ENCODE data around the gene SEC14L3.
"Not testable (repeated sequence)": the region's sequence is repeated elsewhere in the genome, so short reads cannot be mapped to it uniquely, and the experiment has no call there.

Gene SEC14L3

DNA sequence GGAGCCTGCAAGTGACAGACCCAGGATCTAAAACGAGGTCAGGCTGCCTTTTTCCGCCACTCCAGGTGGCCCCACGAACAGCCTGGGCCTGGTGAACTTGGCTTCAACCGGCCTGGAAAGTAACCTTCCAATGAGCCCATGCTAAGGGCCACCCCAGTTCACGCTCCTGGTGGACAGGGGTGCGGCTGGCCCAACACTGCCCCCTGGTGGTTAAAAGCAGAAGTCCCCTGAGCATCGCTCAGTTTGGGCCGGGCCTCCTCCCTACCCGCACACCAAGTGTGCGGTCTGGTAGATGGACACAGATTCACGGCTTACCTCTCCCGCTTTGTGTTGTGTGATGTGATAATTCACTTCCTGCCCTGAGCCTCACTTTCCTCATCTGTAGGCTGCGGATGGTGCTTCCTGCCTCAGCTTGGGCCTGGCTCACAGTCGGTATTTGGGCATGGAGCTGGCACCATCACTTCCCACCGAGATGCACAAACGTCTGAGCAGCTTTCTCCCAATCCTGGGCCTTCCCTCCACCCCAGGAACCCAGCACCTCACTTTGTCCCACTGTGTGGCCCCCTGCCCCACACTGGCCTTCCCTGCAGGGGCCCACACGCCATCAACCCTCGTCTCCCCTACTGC lies 13.7 kb upstream of the SEC14L3 start:
- no peak for DNase-seq

DNA sequence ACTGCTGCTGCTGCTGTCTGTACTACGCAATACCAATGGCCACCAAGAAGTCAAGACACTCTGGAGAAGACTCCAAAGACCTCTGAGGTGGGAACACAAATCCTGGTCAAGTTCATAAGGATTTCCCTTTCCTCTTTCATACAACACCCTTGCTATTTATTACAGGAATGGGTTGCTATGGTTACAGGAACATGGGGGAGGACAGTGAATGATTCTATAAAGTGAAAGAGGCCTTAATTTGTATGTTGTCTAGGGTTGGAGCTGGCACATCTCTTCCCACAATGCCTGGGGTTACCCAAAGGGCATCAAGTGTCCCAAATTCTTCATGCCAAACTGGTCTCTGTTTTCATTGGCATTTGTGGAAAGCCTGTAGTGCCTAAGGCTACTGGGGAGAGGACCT lies 11.4 kb upstream of the SEC14L3 start:
- DNase-seq, result no peak

DNA sequence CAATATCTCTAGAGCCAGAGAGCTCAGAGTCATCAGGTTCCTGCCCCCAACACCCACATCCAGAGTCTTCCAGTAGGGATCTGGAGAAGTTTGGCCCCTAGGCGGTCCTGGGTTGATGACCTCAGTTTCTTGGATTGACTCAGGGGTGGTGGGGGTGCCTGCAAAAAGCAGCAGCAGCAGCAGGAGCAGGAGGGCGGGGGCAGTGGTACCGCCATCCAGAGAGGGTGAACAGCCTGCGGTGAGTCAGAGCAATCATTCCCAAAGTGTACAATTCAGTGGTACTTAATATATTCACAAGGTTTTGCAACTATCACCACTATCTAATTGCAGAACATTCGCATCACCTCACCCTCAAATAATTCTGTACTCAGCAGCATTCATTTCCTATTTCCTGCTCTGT lies 9.9 kb upstream of the SEC14L3 start:
- no peak for DNase-seq

DNA sequence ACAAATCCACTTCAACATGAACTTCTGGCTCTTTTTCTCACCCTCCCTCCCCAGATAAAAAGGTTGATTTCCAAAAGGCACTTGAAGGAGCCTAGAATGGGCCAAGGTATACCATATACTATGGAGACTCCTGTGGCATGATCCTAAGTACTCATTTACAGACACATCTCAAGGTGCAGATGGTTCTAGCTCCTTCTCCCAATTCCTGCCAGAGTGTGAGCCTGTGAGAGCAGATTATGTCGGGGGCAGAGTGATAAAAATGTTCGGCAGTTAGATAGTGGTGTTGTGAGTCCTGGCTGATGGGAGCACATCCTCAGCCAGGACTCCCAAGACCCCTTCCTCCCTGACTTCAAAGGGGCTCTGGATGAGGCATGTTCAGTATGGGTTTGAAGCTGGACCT lies 8.2 kb upstream of the SEC14L3 start:
- no peak for DNase-seq

DNA sequence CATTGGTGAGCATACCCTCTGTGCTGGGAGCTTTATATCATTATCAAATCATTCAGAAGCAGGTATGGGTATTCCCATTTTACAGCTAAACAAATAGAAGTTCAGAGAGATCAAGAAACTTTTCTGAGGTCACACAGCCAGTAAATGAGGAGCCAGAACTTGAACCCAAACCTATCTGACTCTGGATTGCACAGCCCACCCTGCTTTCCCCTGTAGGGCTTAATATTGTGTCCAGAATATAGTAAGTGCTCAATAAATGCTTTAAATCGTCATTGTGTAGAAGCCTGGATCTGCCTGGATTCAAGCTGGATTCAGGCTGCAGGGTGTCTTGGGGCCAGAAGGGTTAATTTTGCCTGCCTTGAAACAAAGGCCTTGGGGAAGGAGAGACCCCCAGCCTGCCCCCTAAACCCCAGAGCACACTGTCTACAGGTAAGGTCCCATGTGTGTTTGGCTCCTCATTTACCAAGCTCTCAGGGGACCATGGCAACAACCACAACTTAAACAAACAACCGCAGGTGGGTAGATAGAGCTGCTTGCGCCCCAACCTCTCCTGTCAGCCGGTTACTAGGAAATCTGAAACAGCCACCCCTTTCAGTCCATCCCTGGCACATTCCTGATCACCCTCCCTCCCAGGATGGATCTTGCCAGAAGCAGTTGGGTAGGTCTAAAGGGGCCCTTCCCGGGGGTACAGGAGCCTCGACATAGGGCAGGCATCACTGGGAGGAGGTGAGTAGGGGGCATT lies 3.0 kb upstream of the SEC14L3 start:
- DNase-seq, result no peak

DNA sequence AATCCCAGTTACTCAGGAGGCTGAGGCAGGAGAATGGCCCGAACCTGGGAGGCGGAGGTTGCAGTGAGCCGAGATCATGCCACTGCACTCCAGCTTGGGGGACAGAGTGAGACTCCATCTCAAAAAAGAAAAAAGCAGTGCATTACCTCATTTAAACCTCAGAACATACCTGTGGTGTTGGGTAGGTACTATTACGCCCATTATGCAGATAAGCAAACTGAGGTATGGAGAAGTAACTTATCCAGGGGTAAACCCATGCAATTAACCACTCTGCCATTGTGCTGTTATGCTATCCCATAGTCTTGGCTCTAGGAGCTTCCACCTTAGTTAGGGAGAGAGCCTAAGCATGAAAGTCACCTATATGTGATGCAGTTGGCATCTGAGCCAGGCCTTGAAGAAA lies 2.3 kb upstream of the SEC14L3 start:
- no peak for DNase-seq

DNA sequence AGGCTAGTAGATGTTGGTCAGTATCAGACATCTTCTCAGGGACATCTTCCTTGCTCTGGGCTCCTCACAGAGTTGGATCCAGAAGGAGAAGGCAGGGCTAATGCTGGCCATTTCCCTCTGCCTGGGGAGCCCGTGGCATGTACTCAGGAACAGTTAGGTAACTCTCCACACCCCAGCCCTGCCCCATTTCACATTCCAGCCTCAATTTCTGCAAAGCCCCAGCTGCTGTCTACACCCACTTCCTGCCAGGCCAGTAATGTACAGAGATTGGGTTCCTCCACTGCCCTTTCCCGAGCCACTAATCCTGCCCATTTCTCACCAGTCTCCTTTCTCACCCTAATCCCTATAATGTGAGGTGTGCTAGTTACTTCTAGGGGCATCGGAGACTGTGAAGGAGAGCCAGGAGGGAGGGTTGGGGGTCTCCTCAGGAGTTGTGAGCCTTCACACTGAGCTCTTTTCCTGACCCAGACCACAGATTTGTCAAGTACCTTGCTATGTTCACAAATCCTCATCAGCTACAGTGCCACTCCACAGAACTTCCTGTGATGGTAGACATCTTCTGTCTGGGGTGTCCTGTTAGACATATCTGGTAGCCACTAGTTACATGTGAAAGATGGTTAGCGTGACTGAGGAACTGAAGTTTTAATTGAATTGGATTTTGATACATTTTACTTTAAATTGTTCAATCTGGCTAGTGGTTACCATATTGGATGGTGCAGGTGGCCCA lies 1.3 kb upstream of the SEC14L3 start:
- DNase-seq, result no peak

DNA sequence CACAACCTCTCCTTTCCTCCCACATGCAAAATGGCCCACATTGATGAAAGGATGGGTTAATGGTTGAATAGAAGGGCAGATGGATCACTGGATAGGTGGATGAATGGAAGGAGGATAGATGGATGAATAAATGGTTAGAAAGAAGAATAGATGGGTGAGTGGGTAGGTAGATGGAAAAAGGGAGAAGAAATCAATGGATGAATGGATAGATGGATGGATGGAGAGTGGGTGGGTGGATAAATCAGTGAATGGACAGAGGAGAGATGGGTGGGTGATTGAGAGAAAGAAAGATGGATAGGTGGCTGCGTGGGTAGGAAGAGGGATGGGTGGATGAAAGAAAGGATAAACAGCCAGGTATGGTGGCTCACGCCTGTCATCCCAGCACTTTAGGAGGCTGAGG lies 1.2 kb downstream of the SEC14L3 start:
- no peak for DNase-seq

DNA sequence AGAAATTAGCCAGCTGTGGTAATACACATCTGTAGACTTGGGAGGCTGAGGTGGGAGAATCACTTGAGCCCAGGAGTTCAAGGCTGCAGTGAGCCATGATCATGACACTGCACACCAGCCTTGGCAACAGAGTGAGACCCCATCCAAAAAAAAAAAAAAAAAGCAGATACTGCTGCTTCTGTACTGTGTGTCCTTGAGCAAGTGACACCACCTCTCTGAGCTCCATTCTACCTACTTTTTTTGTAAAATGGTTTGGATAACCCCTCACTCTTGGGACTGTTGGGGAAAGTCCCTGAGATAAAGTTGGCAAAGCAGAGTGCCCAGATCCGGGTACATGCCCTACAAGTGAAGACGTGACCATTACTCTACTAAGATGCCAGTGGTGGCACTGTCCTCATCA lies 2.7 kb downstream of the SEC14L3 start:
- DNase-seq, result no peak

DNA sequence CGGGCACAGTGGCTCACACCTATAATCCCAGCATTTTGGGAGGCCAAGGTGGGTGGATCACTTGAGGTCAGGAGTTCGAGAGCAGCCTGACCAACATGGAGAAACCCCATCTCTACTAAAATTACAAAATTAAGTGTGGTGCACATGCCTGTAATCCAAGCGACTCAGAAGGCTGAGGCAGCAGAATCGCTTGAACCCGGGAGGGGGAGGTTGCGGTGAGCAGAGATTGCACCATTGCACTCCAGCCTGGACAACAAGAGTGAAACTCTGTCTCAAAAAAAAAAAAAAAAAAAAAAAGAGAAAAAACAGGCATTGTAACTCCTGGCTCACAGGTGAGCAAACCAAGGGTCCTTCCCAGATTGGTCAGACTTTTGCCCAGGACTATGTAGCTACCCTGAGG lies 11.3 kb downstream of the SEC14L3 start:
- not testable (repeated sequence) for DNase-seq

DNA sequence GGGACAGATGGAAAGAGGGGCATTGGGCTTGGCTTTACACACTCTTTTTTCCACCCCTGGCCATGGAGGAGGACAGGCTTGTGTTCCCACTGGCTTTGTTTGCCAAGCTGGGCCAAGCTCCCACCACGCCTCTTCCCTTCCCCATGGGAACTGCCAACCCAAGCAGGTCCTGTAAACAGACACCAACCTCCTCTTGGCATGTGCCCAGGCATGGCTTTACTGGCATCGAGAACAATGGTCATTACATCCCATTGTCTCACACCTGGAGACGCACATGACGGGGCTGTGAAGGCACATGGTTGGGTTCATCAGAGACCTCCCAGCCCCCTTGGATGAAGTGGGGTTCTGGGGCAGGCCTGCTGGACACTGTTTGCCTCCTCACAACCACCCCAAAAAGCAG lies 11.7 kb downstream of the SEC14L3 start:
- DNase-seq, result no peak

DNA sequence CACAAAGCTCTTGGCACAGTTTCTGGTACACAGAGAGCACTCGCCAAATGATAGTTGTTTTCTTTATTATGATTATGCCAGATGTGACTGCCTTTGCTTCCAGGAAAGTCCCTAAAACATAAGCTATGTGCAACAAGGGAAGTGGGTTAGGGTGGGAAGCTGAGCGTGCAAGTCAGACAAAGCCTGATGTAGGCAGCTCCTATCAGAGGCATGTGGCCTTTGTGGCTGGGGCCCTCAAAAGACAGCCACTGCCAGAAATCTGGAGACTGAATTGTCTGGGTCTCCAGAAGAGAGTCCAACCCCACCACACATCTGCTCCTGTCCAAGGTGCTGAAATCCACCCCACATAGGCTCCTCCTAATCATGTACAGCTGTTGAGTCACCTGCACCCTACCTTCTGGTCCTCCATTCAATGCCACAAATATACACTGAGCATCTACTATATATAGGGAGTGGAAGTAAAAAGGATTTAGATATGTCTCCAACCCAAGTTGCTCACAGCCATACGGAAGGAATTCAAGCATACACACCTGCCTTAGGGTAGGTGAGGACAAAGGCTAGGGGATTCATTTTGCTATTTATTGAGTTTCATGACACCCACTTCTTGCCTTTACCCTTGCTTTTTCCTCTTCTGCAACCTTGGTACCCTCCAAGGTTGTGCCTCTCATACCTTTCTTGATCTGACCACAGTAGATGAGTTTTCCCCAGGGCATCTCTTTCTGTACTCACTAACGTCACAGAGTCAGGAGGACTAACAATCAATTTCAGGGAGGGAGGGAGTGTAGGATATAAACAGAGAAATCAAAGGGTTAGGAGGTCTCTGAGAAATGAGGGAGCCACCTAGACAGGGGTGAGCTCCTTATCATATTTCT lies 12.4 kb downstream of the SEC14L3 start:
- no peak for DNase-seq

DNA sequence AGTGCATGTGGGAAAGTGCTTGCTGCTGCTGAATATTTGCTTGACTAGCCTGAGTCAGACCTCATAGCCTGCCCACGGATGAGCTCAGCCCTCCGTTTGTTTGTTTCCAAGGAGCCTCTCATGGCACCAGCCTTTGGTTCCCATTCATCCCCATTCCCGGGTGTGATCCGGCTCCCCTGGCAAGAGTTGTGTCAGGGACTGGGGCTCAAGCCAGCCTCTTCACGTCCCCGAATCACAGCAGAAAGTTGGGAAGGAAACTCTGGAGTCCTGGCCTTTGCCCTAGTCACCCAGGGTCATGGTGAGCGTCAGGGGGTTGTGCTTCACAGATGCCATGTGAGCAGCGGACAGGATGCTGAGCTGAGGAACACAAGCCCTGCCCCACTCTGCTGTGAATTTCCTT lies 13.8 kb downstream of the SEC14L3 start:
- no peak for DNase-seq

DNA sequence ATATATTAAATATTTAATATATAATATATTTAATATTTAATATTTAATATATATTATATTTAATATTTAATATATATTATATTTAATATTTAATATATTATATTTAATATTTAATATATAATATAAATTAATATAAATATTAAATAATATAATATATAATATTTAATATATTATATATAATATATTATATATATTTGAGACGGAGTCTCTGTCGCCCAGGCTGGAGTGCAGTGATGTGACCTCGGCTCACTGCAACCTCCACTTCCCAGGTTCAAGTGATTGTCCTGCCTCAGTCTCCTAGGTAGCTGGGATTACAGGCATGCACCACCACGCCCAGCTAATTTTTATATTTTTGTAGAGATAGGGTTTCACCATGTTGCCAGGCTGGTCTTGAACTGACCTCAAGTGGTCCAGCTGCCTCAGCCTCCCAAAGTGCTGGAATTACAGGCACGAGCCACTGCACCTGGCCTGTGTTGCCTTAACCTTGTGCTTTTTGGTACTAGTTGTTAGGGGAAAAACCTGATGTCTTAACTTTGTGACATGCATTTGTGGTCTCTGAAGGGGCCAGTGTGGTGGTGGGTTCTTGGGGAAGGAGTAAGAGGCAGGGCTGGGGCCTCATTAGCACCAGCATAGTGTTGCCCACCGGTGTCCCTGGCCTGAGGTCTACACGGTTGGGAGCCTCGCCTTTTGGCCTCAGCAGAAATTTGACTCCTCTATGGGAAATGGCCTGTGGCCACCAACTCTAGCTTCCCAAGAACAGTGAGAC lies 16.6 kb downstream of the SEC14L3 start:
- no peak for DNase-seq

DNA sequence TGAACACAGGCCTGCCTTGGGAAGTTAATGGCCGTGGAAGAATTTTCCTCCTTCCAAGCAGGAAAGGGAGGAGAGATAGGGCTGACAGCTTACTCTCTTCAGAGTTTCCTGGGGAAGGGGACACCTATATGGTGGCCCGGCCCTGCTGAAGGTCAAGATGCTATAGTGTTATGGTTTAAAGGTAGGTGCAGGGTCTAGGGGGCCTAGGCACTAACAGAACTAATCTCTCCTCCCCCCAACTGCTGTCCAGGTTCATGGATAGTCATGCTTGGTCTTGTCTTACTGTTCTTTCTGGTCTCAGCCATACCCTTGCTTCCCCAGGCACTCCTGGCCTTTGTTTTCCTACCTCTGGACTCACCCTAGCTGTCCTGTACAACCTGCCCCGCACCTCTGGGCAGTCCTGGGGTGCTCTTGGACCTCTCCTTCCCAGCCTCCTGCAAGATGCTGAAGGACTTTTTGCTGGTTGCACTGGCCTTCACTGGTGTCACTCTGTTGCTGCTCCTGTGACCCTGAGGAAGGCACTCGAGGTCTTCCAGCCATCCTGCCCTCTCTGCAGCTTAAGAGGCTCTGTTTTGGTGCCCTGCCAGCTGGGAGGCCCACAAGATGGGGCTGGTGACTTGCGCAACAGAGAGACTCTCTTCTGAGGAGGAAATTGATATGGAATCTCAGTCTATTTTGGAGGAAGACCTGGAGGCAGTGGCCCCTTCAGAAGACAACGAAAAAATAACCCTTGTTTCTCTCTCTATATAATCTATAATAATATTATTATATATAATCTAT lies 17.9 kb downstream of the SEC14L3 start:
- no peak for DNase-seq

DNA sequence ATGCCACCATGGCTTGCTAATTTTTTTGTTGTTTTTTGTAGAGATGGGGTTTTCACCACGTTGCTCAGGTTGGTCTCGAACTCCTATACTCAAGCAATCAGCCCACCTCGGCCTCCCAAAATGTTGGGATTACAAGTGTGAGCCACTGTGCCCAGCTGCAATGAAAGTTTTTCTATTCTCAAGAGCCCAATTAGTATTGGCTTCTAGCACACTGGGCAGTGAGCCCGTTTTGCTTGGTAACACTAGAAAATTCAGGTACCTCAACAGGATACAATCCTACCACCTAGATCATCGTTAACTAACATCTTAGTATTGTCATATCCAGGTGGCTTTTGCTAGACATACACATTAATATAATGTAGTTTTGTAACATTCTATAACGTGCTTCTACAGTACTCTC lies 19.0 kb downstream of the SEC14L3 start:
- DNase-seq, result no peak

DNA sequence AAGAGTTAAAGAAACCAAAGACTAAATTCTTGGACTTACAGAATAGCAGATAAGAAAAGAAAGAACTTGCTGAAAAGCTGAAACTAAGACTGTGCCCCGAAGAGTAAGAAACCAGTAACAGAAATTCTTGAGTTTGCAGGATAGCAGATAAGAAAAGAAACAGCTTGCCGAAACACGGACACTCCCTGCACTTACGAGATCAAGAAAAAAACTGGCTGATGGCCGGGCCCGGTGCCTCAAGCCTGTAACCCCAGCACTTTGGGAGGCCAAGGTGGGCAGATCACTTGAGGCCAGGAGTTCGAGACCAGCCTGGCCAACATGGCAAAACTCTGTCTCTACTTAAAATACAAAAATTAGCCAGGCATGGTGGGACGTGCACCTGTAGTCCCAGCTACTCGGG lies 20.3 kb downstream of the SEC14L3 start:
- DNase-seq, result not testable (repeated sequence)

DNA sequence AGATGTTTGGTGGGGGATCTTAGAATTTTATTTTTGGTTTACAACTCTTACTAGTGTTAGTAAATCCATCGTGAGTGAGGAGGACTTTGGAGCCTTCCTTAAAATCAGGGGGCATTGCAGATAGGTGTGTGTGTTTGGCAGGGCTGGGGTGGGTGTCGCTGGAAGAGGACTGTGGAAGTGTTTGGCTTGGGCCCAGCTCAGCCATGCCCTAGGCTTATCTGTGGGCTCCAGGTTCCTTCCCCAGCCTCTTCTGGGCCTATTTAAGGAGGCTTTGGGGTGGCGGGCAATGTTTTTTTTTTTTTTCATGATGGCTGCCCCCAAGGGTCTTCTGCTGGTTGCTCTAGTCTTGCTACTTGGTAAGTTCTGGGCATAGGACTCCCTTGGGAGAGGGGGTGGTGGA lies 24.2 kb downstream of the SEC14L3 start:
- DNase-seq, result no peak

DNA sequence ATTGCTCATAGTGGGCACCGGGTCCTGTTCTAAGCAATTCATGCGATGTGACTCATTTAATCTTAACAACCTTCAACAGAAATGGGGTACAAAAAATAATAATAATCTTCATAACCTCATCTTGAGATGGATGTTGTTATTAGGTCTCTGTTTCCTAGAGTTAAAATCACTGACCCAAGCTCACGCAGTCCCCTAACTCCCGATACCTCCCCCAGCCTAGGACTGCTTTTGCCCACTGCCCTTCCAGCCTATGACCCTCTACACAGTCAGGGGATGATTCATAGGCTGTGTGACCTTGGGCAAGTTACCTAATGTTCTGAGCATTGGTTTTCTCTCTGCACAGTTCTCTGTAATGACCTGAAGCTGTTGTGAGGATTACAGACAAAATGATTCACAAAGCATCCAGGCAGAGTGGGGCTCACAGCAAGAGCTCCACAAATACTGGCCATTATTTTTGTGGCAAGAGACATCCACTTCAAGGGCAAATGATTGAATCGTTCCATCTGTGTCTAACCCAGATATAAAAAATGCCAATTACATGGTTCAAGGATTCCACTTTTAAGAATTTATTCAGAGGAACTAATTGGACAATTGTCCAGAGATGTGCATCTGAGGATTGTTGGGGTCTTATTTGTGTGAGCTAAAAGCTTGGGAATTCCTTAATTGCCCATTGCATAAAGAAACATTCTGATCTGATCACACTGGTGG lies 26.2 kb downstream of the SEC14L3 start:
- no peak for DNase-seq

DNA sequence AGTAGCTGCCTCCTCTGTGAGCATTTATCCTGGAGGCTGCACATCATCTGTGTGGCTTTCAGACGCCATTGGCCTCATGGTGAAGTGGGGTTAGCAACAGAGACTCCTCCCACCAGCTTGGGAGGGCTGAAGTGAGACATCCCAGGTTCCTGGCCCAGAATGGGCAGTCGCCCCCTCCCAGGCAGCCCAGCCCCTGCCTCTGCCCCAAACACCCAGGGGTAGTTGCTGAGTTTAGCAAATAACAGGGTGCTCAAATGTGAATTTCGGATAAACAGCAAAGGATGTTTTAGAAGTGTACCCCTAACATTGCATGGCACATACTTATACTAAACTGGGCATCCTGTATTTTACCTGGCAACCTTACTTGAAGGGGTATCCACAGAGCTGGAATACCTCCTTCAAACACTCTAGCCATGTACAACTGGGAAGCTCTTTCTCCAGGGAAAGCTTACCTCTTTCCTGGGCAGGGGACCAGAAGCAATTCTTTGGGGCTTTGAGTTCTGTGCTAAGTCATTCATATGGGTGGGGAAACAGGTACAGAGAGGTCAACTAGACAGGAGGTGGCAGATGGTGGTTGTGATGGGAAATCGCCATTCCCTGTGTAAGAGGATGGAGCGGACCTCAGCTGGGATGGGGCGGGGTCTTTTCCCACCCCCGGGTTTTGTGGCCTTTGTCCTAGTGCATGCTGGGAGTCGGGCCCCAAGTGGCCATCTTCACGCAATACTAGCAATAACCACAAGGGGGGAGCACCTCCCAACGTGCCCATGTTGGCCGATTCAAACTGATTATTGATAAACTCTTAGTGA lies 27.0 kb downstream of the SEC14L3 start:
- no peak for DNase-seq

All from NCI-H1436 treated with DMSO at 0.1 percent for 48 hours (cell line).